IMR-90 (cell line): ENCODE data around the gene TALDO1. TPM values are rescaled to one million over a fixed set of nuclear protein-coding genes. Genes with fewer than 3 reads are reported as not detected.

Source experiments
- ATAC-seq: fragments of 200-7000 bp; cut with Tn5 transposase; 2 replicates; pipeline ENCODE4 v1.9.1; 2020; ENCODE audit warnings: low read depth, mild to moderate bottlenecking, moderate library complexity
- BruUV-seq: library from RNA; stranded (reverse); fragments of 400-500 nt; replicated peaks from 2 replicates; lab custom pipeline; 2021; lab: Mats Ljungman, UMichigan
- CTCF ChIA-PET: fragments of 300-600 bp; formaldehyde crosslinking; extraction: SDS; loops from one replicate; lab custom pipeline; 2021; ENCODE audit warnings: antibody characterized with exemption; lab: Yijun Ruan, JAX
- POLR2A ChIA-PET: fragments of 300-600 bp; sonication (Branson Sonifier 250); formaldehyde crosslinking; loops from one replicate; lab custom pipeline; 2022; ENCODE audit warnings: antibody characterized with exemption; ENCODE audit not compliant: unreplicated experiment; lab: Charles Lee
- DNase-seq: peaks from one replicate; pipeline ENCODE4 v3.0.0; 2013
- H2AFZ ChIP-seq: replicated peaks from 2 replicates; pipeline ENCODE3; 2013; ENCODE audit warnings: low read length, mild to moderate bottlenecking; ENCODE audit not compliant: poor library complexity
- H2AK5ac ChIP-seq: 2 replicates; pipeline ENCODE4 v1.6.1; 2013; ENCODE audit warnings: low read depth, low read length, inconsistent platforms
- H2AK9ac ChIP-seq: replicated peaks from 2 replicates; pipeline ENCODE3; 2013; ENCODE audit warnings: mild to moderate bottlenecking, low read depth, low read length, moderate library complexity; ENCODE audit not compliant: poor library complexity
- H2BK120ac ChIP-seq: 2 replicates; pipeline ENCODE4 v1.6.1; 2013; ENCODE audit warnings: low read depth, low read length, inconsistent platforms
- H2BK15ac ChIP-seq: 3 replicates; pipeline ENCODE4 v1.6.1; 2013; ENCODE audit warnings: low read depth, low read length, inconsistent platforms
- H2BK20ac ChIP-seq: 2 replicates; pipeline ENCODE4 v1.6.1; 2013; ENCODE audit warnings: low read depth, mild to moderate bottlenecking, inconsistent platforms, low read length, moderate library complexity
- H2BK5ac ChIP-seq: 2 replicates; pipeline ENCODE4 v1.6.1; 2013; ENCODE audit warnings: mild to moderate bottlenecking, low read depth, low read length, inconsistent platforms; ENCODE audit not compliant: poor library complexity, severe bottlenecking
- H3K14ac ChIP-seq: replicated peaks from 2 replicates; pipeline ENCODE4 v1.6.1; 2013; ENCODE audit warnings: low read depth, low read length, inconsistent platforms
- H3K18ac ChIP-seq: 2 replicates; pipeline ENCODE4 v1.6.1; 2013; ENCODE audit warnings: low read depth, low read length, control low read depth
- H3K23ac ChIP-seq: 2 replicates; pipeline ENCODE4 v1.6.1; 2013; ENCODE audit warnings: low read depth, low read length, inconsistent platforms
- H3K27ac ChIP-seq: 2 replicates; pipeline ENCODE4 v1.5.1; 2013; ENCODE audit warnings: mild to moderate bottlenecking, control low read depth, low read length; ENCODE audit not compliant: insufficient read depth
- H3K27me3 ChIP-seq: 2 replicates; pipeline ENCODE4 v1.6.1; 2013; ENCODE audit warnings: low read length; ENCODE audit not compliant: control insufficient read depth, insufficient read depth
- H3K36me3 ChIP-seq: 2 replicates; pipeline ENCODE4 v1.6.1; 2013; ENCODE audit warnings: low read length, mixed read lengths; ENCODE audit not compliant: control insufficient read depth, insufficient read depth
- H3K4ac ChIP-seq: 2 replicates; pipeline ENCODE4 v1.6.1; 2013; ENCODE audit warnings: low read depth, low read length, inconsistent platforms
- H3K4me1 ChIP-seq: 2 replicates; pipeline ENCODE4 v1.6.1; 2013; ENCODE audit warnings: low read length, mixed read lengths; ENCODE audit not compliant: control insufficient read depth, insufficient read depth
- H3K4me2 ChIP-seq: 2 replicates; pipeline ENCODE4 v1.6.1; 2013; ENCODE audit warnings: low read depth, mild to moderate bottlenecking, control low read depth, low read length, moderate library complexity
- H3K4me3 ChIP-seq: 2 replicates; pipeline ENCODE4 v1.5.1; 2013; ENCODE audit warnings: low read depth, mild to moderate bottlenecking, control low read depth, low read length, moderate library complexity; ENCODE audit not compliant: insufficient read depth
- H3K56ac ChIP-seq: 2 replicates; pipeline ENCODE4 v1.6.1; 2013; ENCODE audit warnings: low read length, inconsistent platforms; ENCODE audit not compliant: insufficient read depth; ENCODE audit errors: extremely low read depth
- H3K79me1 ChIP-seq, 2 experiments: 2 replicates each; pipeline ENCODE4 v1.6.1; 2013; ENCODE audit warnings: low read length in 2 of 2, inconsistent platforms in 1 of 2, low read depth in 1 of 2
- H3K9ac ChIP-seq: 2 replicates; pipeline ENCODE4 v1.6.1; 2013; ENCODE audit warnings: low read depth, low read length, control low read depth
- H3K9me1 ChIP-seq: 2 replicates; pipeline ENCODE4 v1.6.1; 2013; ENCODE audit warnings: low read length, inconsistent platforms; ENCODE audit not compliant: insufficient read depth
- H3K9me3 ChIP-seq: 2 replicates; pipeline ENCODE4 v1.6.1; 2013; ENCODE audit warnings: low read length; ENCODE audit not compliant: control insufficient read depth, insufficient read depth
- H4K20me1 ChIP-seq: 2 replicates; pipeline ENCODE4 v1.6.1; 2013; ENCODE audit warnings: low read length, inconsistent platforms; ENCODE audit not compliant: insufficient read depth
- H4K5ac ChIP-seq: 2 replicates; pipeline ENCODE4 v1.6.1; 2013; ENCODE audit warnings: mild to moderate bottlenecking, low read depth, low read length, control low read depth
- H4K8ac ChIP-seq, 2 experiments: 2 replicates each; pipeline ENCODE4 v1.6.1; 2013; ENCODE audit warnings: low read depth in 2 of 2, low read length in 2 of 2, control low read depth in 1 of 2, inconsistent platforms in 1 of 2
- H4K91ac ChIP-seq: 2 replicates; pipeline ENCODE4 v1.6.1; 2013; ENCODE audit warnings: low read depth, low read length, inconsistent platforms; ENCODE audit not compliant: insufficient read depth
- BHLHE40 ChIP-seq: fragments of 150-350 bp; IDR thresholded peaks from 2 replicates; pipeline ENCODE4 v1.6.1; 2016; ENCODE audit warnings: mild to moderate bottlenecking, low read depth, low read length
- CEBPB ChIP-seq: IDR thresholded peaks from 2 replicates; pipeline ENCODE4 v1.6.1; 2012; ENCODE audit warnings: low read depth, low read length, improper control_type of control experiment
- CHD1 ChIP-seq: IDR thresholded peaks from 2 replicates; pipeline ENCODE4 v1.6.1; 2012; ENCODE audit warnings: low read depth, low read length, improper control_type of control experiment
- FOS ChIP-seq: fragments of 150-350 bp; IDR thresholded peaks from 2 replicates; pipeline ENCODE4 v1.6.1; 2016; ENCODE audit warnings: low read depth, low read length
- MAZ ChIP-seq: IDR thresholded peaks from 2 replicates; pipeline ENCODE4 v1.6.1; 2012; ENCODE audit warnings: low read depth, mild to moderate bottlenecking, low read length, improper control_type of control experiment, moderate library complexity, borderline replicate concordance
- MXI1 ChIP-seq: IDR thresholded peaks from 2 replicates; pipeline ENCODE4 v1.6.1; 2012; ENCODE audit warnings: low read depth, mild to moderate bottlenecking, low read length, moderate library complexity, borderline replicate concordance
- NFE2L2 ChIP-seq: fragments of 150-350 bp; IDR thresholded peaks from 2 replicates; pipeline ENCODE4 v1.6.1; 2016; ENCODE audit warnings: low read depth, mild to moderate bottlenecking, low read length
- POLR2A ChIP-seq: IDR thresholded peaks from 2 replicates; pipeline ENCODE4 v1.6.1; 2012; ENCODE audit warnings: mild to moderate bottlenecking, low read depth, low read length
- RAD21 ChIP-seq: IDR thresholded peaks from 2 replicates; pipeline ENCODE4 v1.6.1; 2012; ENCODE audit warnings: low read length, improper control_type of control experiment
- RCOR1 ChIP-seq: IDR thresholded peaks from 2 replicates; pipeline ENCODE4 v1.6.1; 2012; ENCODE audit warnings: mild to moderate bottlenecking, low read length, improper control_type of control experiment; ENCODE audit not compliant: insufficient replicate concordance
- RFX5 ChIP-seq: IDR thresholded peaks from 2 replicates; pipeline ENCODE4 v1.8.0; 2012; ENCODE audit warnings: low read depth, mild to moderate bottlenecking, low read length, moderate library complexity
- SMC3 ChIP-seq: fragments of 150-350 bp; IDR thresholded peaks from 2 replicates; pipeline ENCODE4 v1.6.1; 2016; ENCODE audit warnings: low read depth, mild to moderate bottlenecking, antibody characterized with exemption, low read length, moderate library complexity
- WGBS, 2 experiments: methylation state at CpG; one replicate each; pipeline versions ENCODE4 v1.1.5 to v1.1.7; 2013; ENCODE audit warnings: missing lambda C conversion rate in 2 of 2; ENCODE audit not compliant: insufficient read length in 1 of 2; ENCODE audit errors: extremely low coverage in 2 of 2; 5-methylcytosine and 5-hydroxymethylcytosine counted together
- dilution Hi-C: fragments of 300-500 bp; cut with HindIII; formaldehyde crosslinking; loops from one replicate; pipeline ENCODE4 v1.14.3; 2018; ENCODE audit warnings: low sequenced_read_pairs; ENCODE audit not compliant: unreplicated experiment
- in situ Hi-C: fragments of 300-500 bp; cut with MboI; formaldehyde crosslinking; loops from 3 replicates; pipeline ENCODE4 v1.14.3; 2019; ENCODE audit warnings: low sequenced_read_pairs, inconsistent platforms, mixed read lengths
- intact Hi-C: fragments of 100-400 bp; cut with micrococcal nuclease; formaldehyde crosslinking; loops from 2 replicates; pipeline ENCODE4 v1.10.0; 2022
- polyA plus RNA-seq, 3 experiments: library from polyadenylated mRNA; depleted of rRNA; stranded (reverse); fragments of >200 nt; gene quantifications; 2 replicates each; pipeline ENCODE4 v1.2.3, GENCODE V29; 2012; ENCODE audit warnings: low replicate concordance in 1 of 3
- total RNA-seq: library from RNA; depleted of rRNA; stranded (reverse); fragments of >200 nt; gene quantifications from 2 replicates; pipeline ENCODE4 v1.2.3, GENCODE V29; 2012
- TF ChIP-seq, protein P1 (sequence below): fragments of 150-350 bp; IDR thresholded peaks from 2 replicates; pipeline ENCODE4 v1.6.1; 2017; ENCODE audit warnings: mild to moderate bottlenecking, antibody characterized with exemption, low read length, low read depth
- TF ChIP-seq, protein P2 (sequence below): fragments of 150-350 bp; IDR thresholded peaks from 2 replicates; pipeline ENCODE4 v1.6.1; 2016; ENCODE audit warnings: low read depth, mild to moderate bottlenecking, low read length, moderate library complexity, borderline replicate concordance

The TALDO1 gene
- total and polyA plus RNA-seq, 2 of the 4 experiments (the other 2 are of a cell fraction): 147 to 210 TPM

DNA sequence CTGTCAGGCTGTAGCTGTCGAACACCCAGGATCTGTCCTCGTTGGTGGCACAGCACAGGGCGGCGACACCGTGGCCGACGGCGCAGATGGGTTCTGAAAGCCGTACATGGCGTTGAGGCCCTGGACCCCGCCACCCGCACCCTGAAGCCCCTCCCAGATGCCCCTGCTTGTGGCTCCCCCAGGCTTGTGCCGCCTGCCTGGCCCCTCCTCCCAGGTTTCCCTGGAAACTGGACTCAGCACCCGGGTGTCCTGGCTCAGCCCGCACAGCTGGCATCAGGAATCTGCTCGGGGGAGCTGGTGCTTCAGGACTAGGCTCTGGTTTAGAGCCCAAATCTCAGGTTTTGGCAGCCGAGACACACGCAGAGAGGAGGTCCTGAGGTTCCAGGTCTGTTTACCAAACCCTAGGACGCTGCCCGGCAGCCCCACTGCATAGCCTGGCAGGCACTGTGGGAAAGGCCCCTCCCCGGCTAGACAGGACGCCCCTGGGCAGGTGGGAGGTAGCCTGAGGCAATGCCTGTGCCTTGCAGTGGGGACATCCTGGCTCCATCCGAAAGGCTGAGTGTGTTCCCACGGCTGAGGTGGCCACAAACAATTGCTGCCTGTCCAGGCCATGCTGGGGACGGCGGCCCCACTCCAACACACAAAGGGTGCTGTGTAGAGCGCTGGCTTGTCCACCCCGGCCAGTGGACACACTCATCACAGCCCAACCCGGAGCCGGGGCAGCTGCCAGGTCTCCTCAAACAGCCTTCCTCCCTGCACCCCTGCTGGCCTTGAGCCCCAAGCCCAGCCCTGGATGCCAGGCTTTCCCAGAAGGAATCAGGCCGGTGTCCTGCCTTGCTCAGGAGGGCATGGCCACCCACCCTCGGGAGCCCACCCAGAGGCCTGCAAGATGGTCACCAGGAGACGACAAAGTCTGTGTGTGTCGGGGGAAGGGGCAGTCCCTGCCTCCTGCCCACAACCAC lies 25.4 kb downstream of the TALDO1 start:
- no peak overlapping the region for H2AK5ac ChIP-seq
- in situ Hi-C loops (no loop called here), intact Hi-C loops (no loop called here), dilution Hi-C loops (no loop called here)
- DNase-seq (no peak), ATAC-seq (no peak)
- H3K18ac ChIP-seq: no peak overlapping the region
- no TSS peak for BruUV-seq
- 90% methylated on average over 21 of the region's 34 CpGs; no CpG with 5 or more reads in 1 of the 2 experiments for whole genome bisulfite sequencing, 2 experiments
- H4K20me1 ChIP-seq: peaks cover 67% of the 10 kb centered on the region
- H4K91ac ChIP-seq: no peak overlapping the region
- H3K56ac ChIP-seq: no peak overlapping the region
- no peak overlapping the region for H4K5ac ChIP-seq
- no peak overlapping the region for H2BK120ac ChIP-seq
- no peak overlapping the region for H2AK9ac ChIP-seq
- H3K36me3 ChIP-seq: peaks cover 39% of the 10 kb centered on the region
- no peak overlapping the region for H3K4me3 ChIP-seq
- ChIA-PET CTCF (no interaction called here), POLR2A (no interaction called here)
- H3K9me1 ChIP-seq: peaks cover 8% of the 10 kb centered on the region; the same call in 1 of the 2 replicates
- no peak overlapping the region for H3K14ac ChIP-seq
- no peak overlapping the region for H4K8ac ChIP-seq
- no peaks in the 10 kb centered on the region for H3K27me3 ChIP-seq
- H2BK20ac ChIP-seq: no peak overlapping the region
- no peak overlapping the region for H3K27ac ChIP-seq
- H3K4ac ChIP-seq: no peak overlapping the region
- H3K9ac ChIP-seq: no peak overlapping the region
- H3K9me3 ChIP-seq: no peaks in the 10 kb centered on the region
- H3K23ac ChIP-seq: no peak overlapping the region
- H2BK5ac ChIP-seq: no peak overlapping the region
- H2AFZ ChIP-seq: no peak overlapping the region
- H3K4me2 ChIP-seq: no peak overlapping the region
- peaks cover 9% of the 10 kb centered on the region for H3K4me1 ChIP-seq
- no peak overlapping the region for H2BK15ac ChIP-seq
- peaks cover 5 to 56% of the 10 kb centered on the region in 2 experiments for H3K79me1 ChIP-seq
- TF ChIP-seq RCOR1 (no peak), RAD21 (no peak), RFX5 (no peak), BHLHE40 (no peak), CHD1 (no peak), POLR2A (no peak), FOS (no peak), SMC3 (no peak), MXI1 (no peak), CEBPB (no peak), MAZ (no peak), NFE2L2 (no peak)
- TF ChIP-seq, protein P1, sequence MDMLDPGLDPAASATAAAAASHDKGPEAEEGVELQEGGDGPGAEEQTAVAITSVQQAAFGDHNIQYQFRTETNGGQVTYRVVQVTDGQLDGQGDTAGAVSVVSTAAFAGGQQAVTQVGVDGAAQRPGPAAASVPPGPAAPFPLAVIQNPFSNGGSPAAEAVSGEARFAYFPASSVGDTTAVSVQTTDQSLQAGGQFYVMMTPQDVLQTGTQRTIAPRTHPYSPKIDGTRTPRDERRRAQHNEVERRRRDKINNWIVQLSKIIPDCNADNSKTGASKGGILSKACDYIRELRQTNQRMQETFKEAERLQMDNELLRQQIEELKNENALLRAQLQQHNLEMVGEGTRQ: no peak
- TF ChIP-seq, protein P2, sequence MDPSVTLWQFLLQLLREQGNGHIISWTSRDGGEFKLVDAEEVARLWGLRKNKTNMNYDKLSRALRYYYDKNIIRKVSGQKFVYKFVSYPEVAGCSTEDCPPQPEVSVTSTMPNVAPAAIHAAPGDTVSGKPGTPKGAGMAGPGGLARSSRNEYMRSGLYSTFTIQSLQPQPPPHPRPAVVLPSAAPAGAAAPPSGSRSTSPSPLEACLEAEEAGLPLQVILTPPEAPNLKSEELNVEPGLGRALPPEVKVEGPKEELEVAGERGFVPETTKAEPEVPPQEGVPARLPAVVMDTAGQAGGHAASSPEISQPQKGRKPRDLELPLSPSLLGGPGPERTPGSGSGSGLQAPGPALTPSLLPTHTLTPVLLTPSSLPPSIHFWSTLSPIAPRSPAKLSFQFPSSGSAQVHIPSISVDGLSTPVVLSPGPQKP: no peak
